Left hindlimb (tissue), 1 donor: ENCODE results near the gene LRP2BP.
"Not testable (repeated sequence)": the region's sequence is repeated elsewhere in the genome, so short reads cannot be mapped to it uniquely, and the experiment has no call there.

Experiments used
- DNase-seq: peaks from one replicate; pipeline ENCODE4 v3.0.0-alpha.2; 2018

The LRP2BP gene

GRCh38 chr4:185322803-185323202 is 72.9 kb downstream of the LRP2BP start:
- no peak for DNase-seq

- DNase-seq, result no peak
These were observed 77.0 kb downstream of the LRP2BP start for GRCh38 chr4:185318679-185319078.

DNA sequence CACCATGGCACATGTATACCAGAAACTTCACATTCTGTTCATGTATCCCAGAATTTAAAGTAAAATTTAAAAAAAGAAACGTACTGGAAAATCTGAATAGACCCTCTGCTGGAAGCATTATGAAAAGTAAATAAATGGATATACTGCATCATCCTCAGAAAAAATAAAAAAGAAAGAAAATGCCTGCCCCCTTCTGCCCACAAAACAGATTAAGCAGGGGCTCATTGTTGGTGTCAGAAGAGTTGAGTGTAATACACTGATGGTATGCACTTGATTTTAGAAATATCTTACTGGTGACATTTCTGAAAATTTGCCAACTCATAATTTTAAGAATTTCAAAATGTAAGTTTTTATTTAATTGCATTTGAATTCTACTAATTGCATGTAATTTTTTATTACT is 77.8 kb downstream of the LRP2BP start:
- no peak for DNase-seq

GRCh38 chr4:185317462-185317861 is 78.3 kb downstream of the LRP2BP start:
- DNase-seq, result not testable (repeated sequence)
